Adrenal gland (tissue), 12 donors: Measurements from ENCODE around the gene HERC5. TPM values are rescaled to one million over a fixed set of nuclear protein-coding genes. Genes with fewer than 3 reads are reported as not detected.
"Not testable (repeated sequence)": the region's sequence is repeated elsewhere in the genome, so short reads cannot be mapped to it uniquely, and the experiment has no call there.

Experiments
- DNase-seq, 7 donors: peaks; one replicate each; pipeline ENCODE4 v3.0.0-alpha.2; 2019 to 2020
- H3K27ac ChIP-seq, 5 donors: fragments of 200-600 bp; sonication (generic) in 4 of 5; 1 replicate in 3 of 5; 2 replicates in 2 of 5; pipeline versions ENCODE4 v1.5.1 to v1.8.0; 2016 to 2020; ENCODE audit warnings: mild to moderate bottlenecking in 1 of 5
- H3K27me3 ChIP-seq: fragments of 200-600 bp; 2 replicates; pipeline ENCODE4 v1.8.0; 2021
- H3K36me3 ChIP-seq, 2 donors: fragments of 200-600 bp; replicated peaks in 1 of 2; 1 replicate in 1 of 2; 2 replicates in 1 of 2; pipeline versions ENCODE4 v1.5.1 to v1.8.0; 2018 to 2022
- H3K4me1 ChIP-seq, 2 donors: fragments of 200-600 bp; replicated peaks in 1 of 2; 1 replicate in 1 of 2; 2 replicates in 1 of 2; pipeline versions ENCODE4 v1.5.1 to v1.8.0; 2018 to 2021
- H3K4me3 ChIP-seq, 4 donors: fragments of 200-600 bp; sonication (generic) in 3 of 4; one replicate each; pipeline ENCODE4 v1.5.1; 2016 to 2018
- H3K9me3 ChIP-seq, 3 donors: fragments of 200-600 bp; sonication (generic) in 1 of 3; replicated peaks in 1 of 3; 1 replicate in 2 of 3; 2 replicates in 1 of 3; pipeline versions ENCODE4 v1.5.1 to v1.8.0; 2016 to 2021
- POLR2A ChIP-seq, 2 donors: fragments of 450-650 bp; IDR thresholded peaks; one replicate each; pipeline ENCODE4 v1.6.1; 2017; ENCODE audit warnings: antibody characterized with exemption in 2 of 2, mild to moderate bottlenecking in 2 of 2, moderate library complexity in 1 of 2
- WGBS, 4 donors: extraction: QIAGEN DNeasy Blood & Tissue Kit in 2 of 4; methylation state at CpG; one replicate each; pipeline versions ENCODE4 v1.1.5 to v1.1.7; 2013 to 2017; 5-methylcytosine and 5-hydroxymethylcytosine counted together
- intact Hi-C, 2 donors: fragments of 100-400 bp; cut with DNase I; formaldehyde crosslinking; loops; one replicate each; pipeline versions ENCODE4 v1.14.1 to v1.15.0; 2022 to 2023
- polyA plus RNA-seq, 3 donors: library from polyadenylated mRNA; stranded (reverse); fragments of 200-250 nt in 2 of 3; fragments of 350-450 nt in 1 of 3; fragmentation: Illumina TruSeq in 1 of 3; extraction: RNeasy Lipid Tissue Mini Kit (QIAGEN cat#74804) in 1 of 3; gene quantifications; one replicate each; pipeline ENCODE4 v1.2.3, GENCODE V29; 2013 to 2014
- total RNA-seq, 9 donors: library from RNA; depleted of rRNA in 4 of 9; stranded (reverse); fragments of >200 nt in 4 of 9; fragments of 120-200 nt in 1 of 9; fragmentation: NEBNext Ultra II Directional in 1 of 9; extraction: Animal tissue kit (Norgen Biotek cat#: 25700) in 1 of 9; gene quantifications; one replicate each; pipeline versions ENCODE4 v1.1.0 to v1.2.4, GENCODE V29; 2013 to 2023
- TF ChIP-seq, protein P1 (sequence below), 6 experiments: fragments of 450-650 bp in 4 of 6; fragments of 200-600 bp in 2 of 6; sonication (generic) in 1 of 6; IDR thresholded peaks; 1 replicate in 5 of 6; 2 replicates in 1 of 6; pipeline versions ENCODE4 v1.5.1 to v1.8.0; 2016 to 2021; ENCODE audit warnings: antibody characterized with exemption in 6 of 6, mild to moderate bottlenecking in 2 of 6, moderate library complexity in 1 of 6
- donor health status: healthy with polysubstance abuse.
- donor health status: Bipolar disorder and iron deficiency.
- donor health status: DM: yes; HTN: yes; CAD: no.
- donor health status: DM: no; HTN: no; CAD: no.
- donor health status: DM: no; HTN: no; CAD: no.
- donor health status: DM: yes; HTN: yes; CAD: no.

Gene HERC5
- total and polyA plus RNA-seq, 12 donors = 3.3 to 9.9 (median 6.6) TPM

DNA sequence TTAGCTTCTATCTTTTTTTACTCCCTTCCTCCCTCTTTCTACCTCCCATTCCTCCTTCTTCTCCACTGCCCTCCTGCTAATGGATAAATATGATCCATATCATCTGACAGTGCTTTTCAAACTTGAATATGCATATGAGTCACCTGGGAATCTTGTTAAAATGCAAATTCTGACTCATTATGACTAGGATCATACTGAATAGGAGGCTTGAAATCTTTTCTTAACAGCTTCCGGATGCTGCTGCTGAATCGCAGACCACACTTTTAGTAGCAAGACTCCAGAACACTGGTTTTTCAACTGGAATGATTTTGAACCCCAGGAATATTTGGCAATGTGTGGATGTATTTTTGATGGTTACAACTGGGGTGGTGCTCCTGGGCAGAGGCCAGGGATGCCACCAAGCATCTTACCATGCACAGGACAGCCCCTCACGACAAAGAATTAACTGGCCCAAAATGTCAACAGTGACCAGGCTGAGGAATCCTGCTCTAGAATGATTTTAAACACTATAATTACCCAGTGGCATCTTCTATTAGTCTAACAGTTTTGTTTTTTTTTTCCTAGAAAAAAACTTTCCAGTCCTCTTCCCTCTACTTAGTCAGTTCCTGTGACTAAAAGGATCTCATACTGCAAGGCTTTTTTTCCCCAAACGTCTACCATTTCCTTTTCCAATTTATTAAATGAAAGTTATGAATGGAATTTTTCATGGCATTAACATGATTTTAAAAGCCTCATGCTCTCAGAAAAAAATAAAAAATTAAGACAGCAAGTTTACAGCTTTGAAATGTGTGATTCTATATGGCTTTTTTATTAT lies 77.2 kb downstream of the HERC5 start:
- Histone ChIP-seq H3K27me3 (no peaks in the 10 kb centered on the region), H3K27ac (no peak overlapping the region), H3K36me3 (no peaks in the 10 kb centered on the region), H3K9me3 (no peaks in the 10 kb centered on the region), H3K4me3 (no peak overlapping the region), H3K4me1 (no peaks in the 10 kb centered on the region)
- TF ChIP-seq, protein P1, sequence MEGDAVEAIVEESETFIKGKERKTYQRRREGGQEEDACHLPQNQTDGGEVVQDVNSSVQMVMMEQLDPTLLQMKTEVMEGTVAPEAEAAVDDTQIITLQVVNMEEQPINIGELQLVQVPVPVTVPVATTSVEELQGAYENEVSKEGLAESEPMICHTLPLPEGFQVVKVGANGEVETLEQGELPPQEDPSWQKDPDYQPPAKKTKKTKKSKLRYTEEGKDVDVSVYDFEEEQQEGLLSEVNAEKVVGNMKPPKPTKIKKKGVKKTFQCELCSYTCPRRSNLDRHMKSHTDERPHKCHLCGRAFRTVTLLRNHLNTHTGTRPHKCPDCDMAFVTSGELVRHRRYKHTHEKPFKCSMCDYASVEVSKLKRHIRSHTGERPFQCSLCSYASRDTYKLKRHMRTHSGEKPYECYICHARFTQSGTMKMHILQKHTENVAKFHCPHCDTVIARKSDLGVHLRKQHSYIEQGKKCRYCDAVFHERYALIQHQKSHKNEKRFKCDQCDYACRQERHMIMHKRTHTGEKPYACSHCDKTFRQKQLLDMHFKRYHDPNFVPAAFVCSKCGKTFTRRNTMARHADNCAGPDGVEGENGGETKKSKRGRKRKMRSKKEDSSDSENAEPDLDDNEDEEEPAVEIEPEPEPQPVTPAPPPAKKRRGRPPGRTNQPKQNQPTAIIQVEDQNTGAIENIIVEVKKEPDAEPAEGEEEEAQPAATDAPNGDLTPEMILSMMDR (IDR thresholded peaks at IDR 0.05) = no peak
- TF ChIP-seq POLR2A (IDR thresholded peaks at IDR 0.05) = no peak
- no peak for DNase-seq
- 62 to 68% (median 63%) methylated on average over 4 of the region's 4 CpGs for WGBS, 4 donors
- intact Hi-C loops = loop anchor here in 1 of 2 donors (10.0 kb wide), 1 partner anchor 121 kb away; no protein-coding TSS in a partner anchor

DNA sequence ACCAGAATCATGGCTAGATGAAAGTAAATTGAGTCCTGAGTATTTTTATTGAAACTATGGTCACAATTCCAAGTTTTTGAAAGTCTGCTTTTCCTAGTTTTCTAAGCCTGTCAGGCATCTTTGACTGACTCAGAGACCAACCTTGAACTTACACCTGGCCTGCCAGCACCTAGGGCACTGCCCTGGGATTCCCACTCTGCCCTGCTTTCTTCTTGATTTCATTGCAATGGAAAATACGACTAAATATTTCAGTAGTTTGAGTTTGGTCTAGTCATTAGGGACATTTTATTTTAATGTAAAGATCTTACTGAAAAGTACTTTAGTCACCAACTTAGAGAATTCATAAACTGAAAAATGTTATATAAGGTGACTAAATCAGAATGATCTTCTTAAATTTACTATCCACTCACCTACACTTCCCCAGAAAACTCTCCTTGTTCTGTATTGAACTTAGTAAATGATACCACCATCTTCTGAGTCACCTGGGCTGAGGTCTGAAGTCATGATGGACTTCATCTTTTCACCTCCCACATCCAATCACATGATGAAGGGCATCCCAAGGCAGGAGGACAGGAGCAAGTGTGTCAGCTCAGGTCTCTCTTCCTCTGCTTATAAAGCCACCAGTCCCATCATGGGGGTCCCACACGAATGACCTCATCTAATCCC lies 78.3 kb downstream of the HERC5 start:
- Histone ChIP-seq H3K9me3 (no peaks in the 10 kb centered on the region), H3K27ac (no peak overlapping the region), H3K36me3 (no peaks in the 10 kb centered on the region), H3K4me1 (no peaks in the 10 kb centered on the region), H3K27me3 (no peaks in the 10 kb centered on the region), H3K4me3 (no peak overlapping the region)
- DNase-seq = no peak
- intact Hi-C loops = loop anchor here in 1 of 2 donors (10.0 kb wide), 1 partner anchor 120 kb away; no protein-coding TSS in a partner anchor
- whole genome bisulfite sequencing, 4 donors = 70 to 87% (median 79%) methylated on average over 2 of the region's 2 CpGs
- TF ChIP-seq POLR2A (IDR thresholded peaks at IDR 0.05) = no peak
- TF ChIP-seq, protein P1 (IDR thresholded peaks at IDR 0.05) = no peak

DNA sequence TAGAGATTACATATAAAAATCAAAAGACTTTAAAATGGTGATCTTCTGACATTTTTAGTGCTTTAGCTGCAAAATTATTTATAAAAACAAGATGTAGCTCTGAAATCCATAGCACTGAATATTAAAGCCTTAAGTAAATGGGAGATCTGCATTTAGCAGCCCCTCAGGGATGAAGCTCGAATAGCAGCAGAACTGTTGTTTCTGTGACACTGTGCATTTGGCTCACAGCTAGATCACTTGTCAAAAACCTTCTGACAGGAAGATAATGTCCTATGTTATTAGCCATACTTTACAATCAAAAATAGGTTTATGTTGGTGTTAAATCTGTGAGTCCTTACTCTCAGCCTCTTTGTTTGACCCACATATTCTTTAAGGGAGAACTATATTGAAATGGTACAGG lies 80.8 kb downstream of the HERC5 start:
- Histone ChIP-seq H3K27ac (no peak overlapping the region), H3K4me1 (no peaks in the 10 kb centered on the region), H3K27me3 (no peaks in the 10 kb centered on the region), H3K4me3 (no peak overlapping the region), H3K36me3 (no peaks in the 10 kb centered on the region), H3K9me3 (no peaks in the 10 kb centered on the region)
- intact Hi-C loops = loop anchor here in 1 of 2 donors (10.0 kb wide), 1 partner anchor 117 kb away; no protein-coding TSS in a partner anchor
- no peak for DNase-seq
- 73 to 95% (median 92%) methylated on average over 1 of the region's 1 CpG for WGBS, 4 donors
- no peak for TF ChIP-seq POLR2A (IDR thresholded peaks at IDR 0.05)
- TF ChIP-seq, protein P1 (IDR thresholded peaks at IDR 0.05) = no peak

DNA sequence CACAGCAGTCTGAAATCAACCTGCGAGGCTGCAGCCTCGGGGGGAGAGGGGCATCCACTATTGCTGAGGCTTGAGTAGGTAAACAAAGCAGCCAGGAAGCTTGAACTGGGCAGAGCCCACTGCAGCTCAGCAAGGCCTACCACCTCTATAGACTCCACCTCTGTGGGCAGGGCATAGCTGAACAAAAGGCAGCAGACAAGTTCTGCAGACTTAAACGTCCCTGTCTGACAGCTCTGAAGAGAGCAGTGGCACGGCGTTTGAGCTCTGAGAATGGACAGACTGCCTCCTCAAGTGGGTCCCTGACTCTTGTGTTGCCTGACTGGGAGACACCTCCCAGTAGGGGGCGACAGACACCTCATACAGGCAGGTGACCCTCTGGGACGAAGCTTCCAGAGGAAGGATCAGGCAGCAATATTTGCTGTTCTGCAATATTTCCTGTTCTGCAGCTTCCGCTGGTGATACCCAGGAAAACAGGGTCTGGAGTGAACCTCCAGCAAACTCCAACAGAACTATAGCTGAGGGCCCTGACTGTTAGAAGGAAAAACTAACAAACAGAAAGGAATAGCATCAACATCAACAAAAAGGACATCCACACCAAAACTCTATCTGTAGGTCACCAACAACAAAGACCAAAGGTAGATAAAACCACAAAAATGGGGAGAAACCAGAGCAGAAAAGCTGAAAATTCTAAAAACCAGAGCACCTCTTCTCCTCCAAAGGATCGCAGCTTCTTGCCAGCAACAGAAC lies 82.6 kb downstream of the HERC5 start:
- peak; percentile 77 to 91 (median 81) for DNase-seq
- intact Hi-C loops = loop anchor here in 1 of 2 donors (10.0 kb wide), 1 partner anchor 115 kb away; no protein-coding TSS in a partner anchor
- TF ChIP-seq, protein P1 (IDR thresholded peaks at IDR 0.05) = peak; percentile 43 to 81 (median 75)

More for the DNA sequence above, 82.6 kb downstream of the HERC5 start:
- H3K36me3 ChIP-seq, H3K27me3 ChIP-seq, H3K27ac ChIP-seq, H3K9me3 ChIP-seq, H3K4me1 ChIP-seq, H3K4me3 ChIP-seq: not testable (repeated sequence)
- 24 to 32% (median 25%) methylated on average over 7 to 9 of the region's 9 CpGs for WGBS, 4 donors
